Spleen (tissue), 7 donors: ENCODE results near the gene PMVK.

ENCODE experiments used
- CTCF ChIP-seq, 11 experiments: fragments of 200-600 bp in 7 of 11; fragments of 450-650 bp in 4 of 11; sonication (generic) in 4 of 11; IDR thresholded peaks in 8 of 11; conservative IDR thresholded peaks in 3 of 11; 1 replicate in 7 of 11; 2 replicates in 4 of 11; pipeline versions ENCODE4 v1.4.0 to v1.8.0; 2016 to 2021; ENCODE audit warnings: antibody characterized with exemption in 11 of 11, inconsistent platforms in 4 of 11, mild to moderate bottlenecking in 1 of 11
- POLR2A ChIP-seq, 3 donors: fragments of 450-650 bp; IDR thresholded peaks; one replicate each; pipeline ENCODE4 v1.5.1; 2017; ENCODE audit warnings: antibody characterized with exemption in 3 of 3, mild to moderate bottlenecking in 1 of 3
- POLR2AphosphoS5 ChIP-seq, 3 donors: sonication (generic); formaldehyde crosslinking; IDR thresholded peaks; one replicate each; pipeline ENCODE4 v1.5.1; 2017; ENCODE audit warnings: antibody characterized with exemption in 3 of 3
- donor health status: DM: no; HTN: no; CAD: no; lungs with moderate emphysema.
- donor health status: DM: no; HTN: no; CAD: no.
- donor health status: DM: no; HTN: no; CAD: no.

GRCh38 chr1:154956544-154956941, 20.0 kb upstream of the PMVK start:
- TF ChIP-seq CTCF (IDR thresholded peaks at IDR 0.05 in 8 of 11, conservative IDR thresholded peaks at IDR 0.05 in 3 of 11): no peak
- no peak for TF ChIP-seq POLR2A (IDR thresholded peaks at IDR 0.05)
- no peak for TF ChIP-seq POLR2AphosphoS5 (IDR thresholded peaks at IDR 0.05)
